Keratinocyte (primary cell): ENCODE results near the gene TGIF1.

ENCODE experiments used
- EZH2 ChIP-seq: IDR thresholded peaks from one replicate; pipeline ENCODE4 v1.6.1; 2012; ENCODE audit warnings: inconsistent platforms, mild to moderate bottlenecking, low read length, moderate library complexity
- TF ChIP-seq, protein P1 (sequence below), 3 experiments: IDR thresholded peaks in 1 of 3; conservative IDR thresholded peaks in 1 of 3; optimal IDR thresholded peaks in 1 of 3; 2 replicates in 2 of 3; 3 replicates in 1 of 3; pipeline versions ENCODE3 to v1.5.1; 2011; ENCODE audit warnings: low read length in 3 of 3, mild to moderate bottlenecking in 3 of 3, moderate library complexity in 2 of 3, control low read depth in 1 of 3, inconsistent platforms in 1 of 3; ENCODE audit not compliant: insufficient read depth in 2 of 3; ENCODE audit errors: extremely low read depth in 1 of 3

DNA sequence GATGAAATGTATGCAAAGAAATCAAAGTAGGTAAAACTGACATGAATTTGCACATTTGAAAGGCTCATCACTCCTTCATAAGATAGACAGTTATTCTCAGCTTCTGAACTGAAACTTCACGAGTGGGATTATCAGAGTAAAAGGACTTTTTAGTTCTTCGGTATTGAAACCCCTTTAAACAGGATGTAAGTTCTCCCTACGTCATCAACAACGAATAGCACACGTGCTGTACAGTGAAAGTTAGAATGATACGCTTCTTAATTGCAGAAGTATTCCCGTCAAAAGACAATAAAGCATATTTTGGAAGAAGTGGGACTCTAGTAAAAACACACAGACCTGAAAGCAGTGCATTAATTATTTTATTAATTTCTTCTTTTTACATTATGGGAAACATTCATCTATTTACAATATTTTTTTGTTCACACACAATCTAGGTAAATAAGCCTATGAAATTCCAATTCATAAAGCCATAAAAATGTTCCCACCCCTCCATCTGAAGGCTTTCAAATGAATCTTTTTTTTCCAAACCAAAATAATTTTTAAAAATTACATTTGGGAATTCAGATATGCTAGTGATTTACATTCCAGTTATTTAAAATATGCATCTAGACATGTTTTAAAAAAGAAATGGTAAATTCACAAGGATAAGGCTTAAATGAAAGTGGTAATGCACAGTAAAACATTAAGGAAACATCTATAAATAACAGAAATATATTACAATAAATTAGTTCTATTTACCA, 45.9 kb downstream of the TGIF1 start:
- TF ChIP-seq, protein P1, sequence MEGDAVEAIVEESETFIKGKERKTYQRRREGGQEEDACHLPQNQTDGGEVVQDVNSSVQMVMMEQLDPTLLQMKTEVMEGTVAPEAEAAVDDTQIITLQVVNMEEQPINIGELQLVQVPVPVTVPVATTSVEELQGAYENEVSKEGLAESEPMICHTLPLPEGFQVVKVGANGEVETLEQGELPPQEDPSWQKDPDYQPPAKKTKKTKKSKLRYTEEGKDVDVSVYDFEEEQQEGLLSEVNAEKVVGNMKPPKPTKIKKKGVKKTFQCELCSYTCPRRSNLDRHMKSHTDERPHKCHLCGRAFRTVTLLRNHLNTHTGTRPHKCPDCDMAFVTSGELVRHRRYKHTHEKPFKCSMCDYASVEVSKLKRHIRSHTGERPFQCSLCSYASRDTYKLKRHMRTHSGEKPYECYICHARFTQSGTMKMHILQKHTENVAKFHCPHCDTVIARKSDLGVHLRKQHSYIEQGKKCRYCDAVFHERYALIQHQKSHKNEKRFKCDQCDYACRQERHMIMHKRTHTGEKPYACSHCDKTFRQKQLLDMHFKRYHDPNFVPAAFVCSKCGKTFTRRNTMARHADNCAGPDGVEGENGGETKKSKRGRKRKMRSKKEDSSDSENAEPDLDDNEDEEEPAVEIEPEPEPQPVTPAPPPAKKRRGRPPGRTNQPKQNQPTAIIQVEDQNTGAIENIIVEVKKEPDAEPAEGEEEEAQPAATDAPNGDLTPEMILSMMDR (optimal IDR thresholded peaks at IDR 0.05 in 1 of 3, IDR thresholded peaks at IDR 0.05 in 1 of 3, conservative IDR thresholded peaks at IDR 0.05 in 1 of 3; ENCODE audit: extremely low read depth in 1 of 3, insufficient read depth in 2 of 3, low read length in 3 of 3): no peak
- no peak for TF ChIP-seq EZH2
